Keratinocyte (primary cell): ENCODE results near the gene DCST1.

Experiments used
- EZH2 ChIP-seq: IDR thresholded peaks from one replicate; pipeline ENCODE4 v1.6.1; 2012; ENCODE audit warnings: inconsistent platforms, mild to moderate bottlenecking, low read length, moderate library complexity
- TF ChIP-seq, protein P1 (sequence below), 3 experiments: IDR thresholded peaks in 1 of 3; conservative IDR thresholded peaks in 1 of 3; optimal IDR thresholded peaks in 1 of 3; 2 replicates in 2 of 3; 3 replicates in 1 of 3; pipeline versions ENCODE3 to v1.5.1; 2011; ENCODE audit warnings: low read length in 3 of 3, mild to moderate bottlenecking in 3 of 3, moderate library complexity in 2 of 3, control low read depth in 1 of 3, inconsistent platforms in 1 of 3; ENCODE audit not compliant: insufficient read depth in 2 of 3; ENCODE audit errors: extremely low read depth in 1 of 3

DNA sequence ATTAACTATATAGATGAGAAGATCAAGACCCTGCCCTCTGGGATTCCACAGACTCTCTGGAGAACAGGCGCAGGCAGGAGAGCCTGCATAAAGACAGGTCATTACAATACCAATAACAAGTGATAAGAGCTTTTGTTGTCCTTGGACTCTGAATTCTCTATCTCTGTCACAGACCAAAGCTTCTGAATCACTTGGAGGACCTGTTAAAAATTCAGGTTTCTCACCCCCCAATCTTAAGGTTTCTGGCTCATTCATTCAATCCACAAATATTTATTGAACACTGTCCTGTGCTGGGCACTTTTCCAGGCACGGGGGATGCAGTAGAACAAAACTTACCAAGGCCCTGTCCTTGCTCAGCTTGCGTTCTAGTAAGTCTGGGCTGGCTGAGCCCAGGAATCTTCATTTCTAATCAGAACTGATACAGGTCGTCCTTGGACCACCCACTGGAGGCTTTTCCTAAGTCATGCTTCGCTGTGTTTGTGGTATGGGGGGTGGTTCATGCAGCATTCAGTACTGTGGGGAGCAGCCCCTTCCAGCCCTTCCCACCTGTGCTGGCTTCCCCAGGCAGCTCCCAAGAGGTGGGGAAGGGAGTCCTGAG, 31.3 kb downstream of the DCST1 start:
- TF ChIP-seq, protein P1, sequence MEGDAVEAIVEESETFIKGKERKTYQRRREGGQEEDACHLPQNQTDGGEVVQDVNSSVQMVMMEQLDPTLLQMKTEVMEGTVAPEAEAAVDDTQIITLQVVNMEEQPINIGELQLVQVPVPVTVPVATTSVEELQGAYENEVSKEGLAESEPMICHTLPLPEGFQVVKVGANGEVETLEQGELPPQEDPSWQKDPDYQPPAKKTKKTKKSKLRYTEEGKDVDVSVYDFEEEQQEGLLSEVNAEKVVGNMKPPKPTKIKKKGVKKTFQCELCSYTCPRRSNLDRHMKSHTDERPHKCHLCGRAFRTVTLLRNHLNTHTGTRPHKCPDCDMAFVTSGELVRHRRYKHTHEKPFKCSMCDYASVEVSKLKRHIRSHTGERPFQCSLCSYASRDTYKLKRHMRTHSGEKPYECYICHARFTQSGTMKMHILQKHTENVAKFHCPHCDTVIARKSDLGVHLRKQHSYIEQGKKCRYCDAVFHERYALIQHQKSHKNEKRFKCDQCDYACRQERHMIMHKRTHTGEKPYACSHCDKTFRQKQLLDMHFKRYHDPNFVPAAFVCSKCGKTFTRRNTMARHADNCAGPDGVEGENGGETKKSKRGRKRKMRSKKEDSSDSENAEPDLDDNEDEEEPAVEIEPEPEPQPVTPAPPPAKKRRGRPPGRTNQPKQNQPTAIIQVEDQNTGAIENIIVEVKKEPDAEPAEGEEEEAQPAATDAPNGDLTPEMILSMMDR (optimal IDR thresholded peaks at IDR 0.05 in 1 of 3, IDR thresholded peaks at IDR 0.05 in 1 of 3, conservative IDR thresholded peaks at IDR 0.05 in 1 of 3; ENCODE audit: extremely low read depth in 1 of 3, insufficient read depth in 2 of 3, low read length in 3 of 3): no peak
- no peak for TF ChIP-seq EZH2
